GM12878 (cell line): ENCODE data around the gene NKIRAS2. TPM values are rescaled to one million over a fixed set of nuclear protein-coding genes. Genes with fewer than 3 reads are reported as not detected.

Experiments used
- ATAC-seq: fragments of 200-7000 bp; cut with Tn5 transposase; 3 replicates; pipeline ENCODE4 v1.9.1; 2020; ENCODE audit warnings: mild to moderate bottlenecking, moderate library complexity
- BruUV-seq: library from RNA; stranded (reverse); fragments of 400-500 nt; replicated peaks from 2 replicates; lab custom pipeline; 2021; lab: Mats Ljungman, UMichigan
- CTCF ChIA-PET: fragments of 300-600 bp; sonication (Branson Sonifier 250); formaldehyde crosslinking; extraction: SDS; loops from one replicate; lab custom pipeline; 2021; ENCODE audit warnings: inconsistent platforms; lab: Yijun Ruan, JAX
- POLR2A ChIA-PET: fragments of 350-600 bp; formaldehyde crosslinking; extraction: SDS; loops from one replicate; lab custom pipeline; 2021; ENCODE audit warnings: inconsistent platforms; lab: Charles Lee
- RAD21 ChIA-PET: fragments of 300-600 bp; sonication (Branson Sonifier 250); formaldehyde crosslinking; loops from one replicate; lab custom pipeline; 2023; ENCODE audit warnings: antibody characterized with exemption; ENCODE audit not compliant: unreplicated experiment; lab: Charles Lee
- SMC1A ChIA-PET: fragments of 300-600 bp; sonication (Branson Sonifier 250); formaldehyde crosslinking; loops from one replicate; lab custom pipeline; 2023; ENCODE audit not compliant: unreplicated experiment, uncharacterized antibody; lab: Charles Lee
- DNase-seq: peaks from one replicate; pipeline ENCODE4 v3.0.0-alpha.2; 2011; ENCODE audit warnings: low read depth, low spot score
- FAIRE-seq: peaks from 3 replicates; lab custom pipeline; 2011; peaks lifted over from hg19 to GRCh38; lab: Jason Lieb, UNC
- H2AFZ ChIP-seq: 2 replicates; pipeline ENCODE4 v1.6.0; 2011; ENCODE audit warnings: low read depth, low read length, control low read depth; ENCODE audit not compliant: control insufficient read depth
- H3K27ac ChIP-seq: 2 replicates; pipeline ENCODE4 v1.5.1; 2011; ENCODE audit warnings: control low read depth; ENCODE audit not compliant: control insufficient read depth, insufficient read depth
- H3K27me3 ChIP-seq, 2 experiments: replicated peaks in 1 of 2; 2 replicates each; pipeline versions ENCODE4 v1.6.0 to v1.6.1; 2011; ENCODE audit warnings: low read length in 1 of 2; ENCODE audit not compliant: control insufficient read depth in 2 of 2, insufficient read depth in 2 of 2
- H3K36me3 ChIP-seq, 2 experiments: 2 replicates each; pipeline ENCODE4 v1.5.1; 2011; ENCODE audit warnings: low read length in 1 of 2; ENCODE audit not compliant: control insufficient read depth in 2 of 2, insufficient read depth in 2 of 2
- H3K4me1 ChIP-seq: 2 replicates; pipeline ENCODE4 v1.6.1; 2011; ENCODE audit warnings: mild to moderate bottlenecking, low read length, moderate library complexity, mixed read lengths; ENCODE audit not compliant: control insufficient read depth, insufficient read depth
- H3K4me2 ChIP-seq: 2 replicates; pipeline ENCODE4 v1.6.0; 2011; ENCODE audit warnings: control low read depth; ENCODE audit not compliant: control insufficient read depth, insufficient read depth
- H3K4me3 ChIP-seq: fragments of 200-600 bp; sonication (generic); 2 replicates; pipeline ENCODE4 v1.5.1; 2016
- H3K79me2 ChIP-seq: 2 replicates; pipeline ENCODE4 v1.6.0; 2011; ENCODE audit warnings: low read length; ENCODE audit not compliant: control insufficient read depth, insufficient read depth
- H3K9ac ChIP-seq: 2 replicates; pipeline ENCODE4 v1.8.0; 2011; ENCODE audit warnings: low read length, control low read depth, mixed read lengths; ENCODE audit not compliant: control insufficient read depth, insufficient read depth
- H3K9me3 ChIP-seq: replicated peaks from 3 replicates; pipeline ENCODE4 v1.5.1; 2011; ENCODE audit warnings: mild to moderate bottlenecking, low read length; ENCODE audit not compliant: control insufficient read depth, insufficient read depth
- H4K20me1 ChIP-seq: 2 replicates; pipeline ENCODE4 v1.6.0; 2011; ENCODE audit not compliant: control insufficient read depth, insufficient read depth
- CEBPB ChIP-seq, 2 experiments: fragments of 150-350 bp in 1 of 2; IDR thresholded peaks; 2 replicates each; pipeline ENCODE4 v1.6.1; 2012 to 2014; ENCODE audit warnings: low read depth in 2 of 2, low read length in 2 of 2, borderline replicate concordance in 1 of 2, inconsistent platforms in 1 of 2
- SP1 ChIP-seq: IDR thresholded peaks from one replicate; pipeline ENCODE4 v1.6.1; 2011; ENCODE audit warnings: low read depth, low read length
- WGBS: methylation state at CpG from one replicate; pipeline ENCODE4 v1.1.6; 2016; ENCODE audit warnings: low lambda C conversion rate; ENCODE audit not compliant: insufficient replicate concordance, insufficient coverage; ENCODE audit errors: missing lambda C conversion rate; 5-methylcytosine and 5-hydroxymethylcytosine counted together
- in situ Hi-C: fragments of 300-500 bp; cut with MboI; formaldehyde crosslinking; loops from 9 replicates; pipeline ENCODE4 v1.14.3; 2018; ENCODE audit warnings: mixed read lengths
- intact Hi-C: fragments of 100-400 bp; cut with micrococcal nuclease; formaldehyde crosslinking; loops from one replicate; pipeline ENCODE4 v1.14.2; 2022; ENCODE audit not compliant: unreplicated experiment
- polyA plus RNA-seq, 11 experiments: library from polyadenylated mRNA; depleted of rRNA in 4 of 11; unstranded in 6 of 11; stranded (reverse) in 5 of 11; fragments of >200 nt; fragmentation: Nextera tagmentation in 4 of 11; fragmentation: Illumina TruSeq in 1 of 11; extraction: Ambion mirVana in 4 of 11; extraction: Trizol in 1 of 11; gene quantifications; 1 replicate in 1 of 11; 2 replicates in 10 of 11; pipeline versions ENCODE4 v1.2.1 to v1.2.3, GENCODE V29; 2011 to 2016; ENCODE audit warnings: inconsistent platforms in 2 of 11, missing spikeins in 2 of 11, low read depth in 1 of 11
- total RNA-seq, 4 experiments: library from RNA; depleted of rRNA in 3 of 4; stranded (reverse); fragments of >200 nt in 3 of 4; fragmentation: Illumina TruSeq in 1 of 4; extraction: Trizol in 1 of 4; gene quantifications; 2 replicates each; pipeline versions ENCODE4 v1.2.1 to v1.2.3, GENCODE V29; 2013 to 2021
- TF ChIP-seq, protein P1 (sequence below): fragments of 450-650 bp; IDR thresholded peaks from 2 replicates; pipeline ENCODE4 v1.6.1; 2017; ENCODE audit warnings: mild to moderate bottlenecking

NKIRAS2 gene
- total and polyA plus RNA-seq, 10 of the 15 experiments (the other 5 are each of a cell fraction or from before 2014, with no cell fraction given) = 6.4 to 49.7 (median 27.2) TPM

DNA sequence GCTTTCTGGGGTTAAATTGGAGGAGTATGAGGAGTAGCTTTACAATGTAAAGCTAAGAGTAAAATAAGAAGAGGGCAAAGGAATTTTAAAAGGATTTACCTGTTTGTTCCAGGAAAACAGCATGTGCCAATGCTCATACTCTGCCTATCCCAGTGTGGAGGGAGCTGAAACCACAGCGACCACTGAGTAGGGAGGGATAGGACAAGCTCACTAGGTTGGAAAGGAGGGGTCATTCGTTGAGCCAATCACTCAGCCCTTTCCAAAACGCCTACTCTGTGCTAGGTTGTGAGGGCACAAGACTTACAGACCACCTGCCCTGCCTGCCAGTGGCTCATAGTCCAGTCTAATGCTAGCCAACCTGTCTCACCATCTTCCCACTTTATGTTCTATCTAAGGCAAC lies 1.6 kb upstream of the NKIRAS2 start:
- no peak for ATAC-seq
- DNase-seq = no peak
- 69% methylated on average over 3 of the region's 3 CpGs for WGBS
- ChIA-PET POLR2A (interaction anchor here (0.6 to 3.2 kb wide), 12 partner anchors 14 to 692 kb away, joined by 3 to 45 read pairs (median 8); partner anchors contain the start of genes CNP, DHX58, KCNH4 and ODAD4), SMC1A (interaction anchor here (0.7 to 2.5 kb wide), 8 partner anchors 9 to 163 kb away, joined by 3 to 19 read pairs (median 4); partner anchors contain the start of genes CNP and DHX58), CTCF (interaction anchor here (0.6 to 5.6 kb wide), 18 partner anchors 8 to 360 kb away, joined by 3 to 85 read pairs (median 6); partner anchors contain the start of genes CNP, DHX58 and KCNH4), RAD21 (interaction anchor here (0.6 to 6.6 kb wide), 12 partner anchors 10 to 163 kb away, joined by 3 to 53 read pairs (median 6); partner anchors contain the start of genes ACLY, CNP and DHX58)
- peak overlapping the region; percentile 97; the same call in 1 of the 2 replicates for H3K27ac ChIP-seq
- no peaks in the 10 kb centered on the region for H4K20me1 ChIP-seq
- in situ Hi-C loops (loop anchor here (25.0 kb wide), 1 partner anchor 1194 kb away; the partner anchor contains the start of gene TMEM106A), intact Hi-C loops (no loop called here)
- H2AFZ ChIP-seq = peak overlapping the region; percentile 95; the same call in 1 of the 2 replicates
- peaks cover 59% of the 10 kb centered on the region for H3K79me2 ChIP-seq
- TF ChIP-seq SP1 = no peak
- BruUV-seq = no TSS peak
- H3K4me1 ChIP-seq = peaks cover 23% of the 10 kb centered on the region
- no peaks in the 10 kb centered on the region; a peak in 1 of 4 replicates for H3K36me3 ChIP-seq
- peak overlapping the region; percentile 85 for H3K4me3 ChIP-seq
- peak overlapping the region; percentile 97 for H3K4me2 ChIP-seq
- H3K27me3 ChIP-seq = no peaks in the 10 kb centered on the region
- FAIRE-seq = no peak
- no peaks in the 10 kb centered on the region for H3K9me3 ChIP-seq
- H3K9ac ChIP-seq = peak overlapping the region; percentile 99

DNA sequence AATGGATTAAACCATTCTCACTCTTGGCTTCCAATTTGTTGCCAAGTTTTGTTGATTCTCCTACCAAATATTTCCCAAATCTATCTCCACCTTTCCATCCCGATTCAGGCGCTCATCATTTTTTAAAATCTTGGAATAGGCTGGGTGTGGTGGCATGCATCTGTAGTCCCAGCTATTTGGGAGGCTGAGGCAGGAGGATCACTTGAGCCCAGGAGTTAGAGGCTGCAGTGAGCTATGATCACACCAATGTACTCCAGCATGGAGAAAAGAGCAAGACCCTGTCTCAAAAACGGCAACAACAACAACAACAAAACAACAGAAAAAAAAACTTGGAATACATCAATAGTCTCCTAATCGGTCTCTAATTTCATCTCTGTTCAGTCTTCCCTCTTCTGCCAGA lies 902 bp upstream of the NKIRAS2 start:
- no peak for ATAC-seq
- H3K79me2 ChIP-seq = peaks cover 53% of the 10 kb centered on the region
- no TSS peak for BruUV-seq
- peaks cover 23% of the 10 kb centered on the region for H3K4me1 ChIP-seq
- ChIA-PET CTCF (interaction anchor here (0.9 to 10.1 kb wide), 9 partner anchors 11 to 360 kb away, joined by 3 to 85 read pairs (median 6); partner anchors contain the start of genes CNP and DHX58), RAD21 (interaction anchor here (2.3 to 6.6 kb wide), 2 partner anchors 53 to 56 kb away, joined by 5 to 53 read pairs; partner anchors contain the start of gene CNP), POLR2A (interaction anchor here (1.0 to 3.1 kb wide), 6 partner anchors 15 to 97 kb away, joined by 3 to 45 read pairs (median 5); partner anchors contain the start of gene CNP), SMC1A (interaction anchor here (0.9 to 2.5 kb wide), 4 partner anchors 10 to 97 kb away, joined by 3 to 19 read pairs (median 7); partner anchors contain the start of gene CNP)
- 96% methylated on average over 4 of the region's 4 CpGs for WGBS
- intact Hi-C loops = no loop called here
- no peak for FAIRE-seq
- peaks cover 0 to 1% of the 10 kb centered on the region in 2 experiments; a peak in 2 of 4 replicates for H3K36me3 ChIP-seq
- no peak overlapping the region for H3K27ac ChIP-seq
- no peaks in the 10 kb centered on the region for H4K20me1 ChIP-seq
- H3K27me3 ChIP-seq = no peaks in the 10 kb centered on the region
- no peak for DNase-seq
- TF ChIP-seq, protein P1, sequence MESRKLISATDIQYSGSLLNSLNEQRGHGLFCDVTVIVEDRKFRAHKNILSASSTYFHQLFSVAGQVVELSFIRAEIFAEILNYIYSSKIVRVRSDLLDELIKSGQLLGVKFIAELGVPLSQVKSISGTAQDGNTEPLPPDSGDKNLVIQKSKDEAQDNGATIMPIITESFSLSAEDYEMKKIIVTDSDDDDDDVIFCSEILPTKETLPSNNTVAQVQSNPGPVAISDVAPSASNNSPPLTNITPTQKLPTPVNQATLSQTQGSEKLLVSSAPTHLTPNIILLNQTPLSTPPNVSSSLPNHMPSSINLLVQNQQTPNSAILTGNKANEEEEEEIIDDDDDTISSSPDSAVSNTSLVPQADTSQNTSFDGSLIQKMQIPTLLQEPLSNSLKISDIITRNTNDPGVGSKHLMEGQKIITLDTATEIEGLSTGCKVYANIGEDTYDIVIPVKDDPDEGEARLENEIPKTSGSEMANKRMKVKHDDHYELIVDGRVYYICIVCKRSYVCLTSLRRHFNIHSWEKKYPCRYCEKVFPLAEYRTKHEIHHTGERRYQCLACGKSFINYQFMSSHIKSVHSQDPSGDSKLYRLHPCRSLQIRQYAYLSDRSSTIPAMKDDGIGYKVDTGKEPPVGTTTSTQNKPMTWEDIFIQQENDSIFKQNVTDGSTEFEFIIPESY = no peak
- TF ChIP-seq CEBPB (IDR thresholded peaks at IDR 0.05; ENCODE audit: borderline replicate concordance in 1 of 2, low read depth in 2 of 2, low read length in 2 of 2) = no peak
- no peak overlapping the region for H3K4me2 ChIP-seq
- no peak overlapping the region for H3K9ac ChIP-seq
- no peak overlapping the region for H2AFZ ChIP-seq
- no peaks in the 10 kb centered on the region for H3K9me3 ChIP-seq
- in situ Hi-C loops = loop anchor here (25.0 kb wide), 1 partner anchor 1193 kb away; the partner anchor contains the start of gene TMEM106A
- no peak overlapping the region for H3K4me3 ChIP-seq
